GM21360 (cell line): ENCODE results near the gene HSPA6.
A peak's percentile ranks its signal among the peaks of the same experiment; 100 is the strongest.
"Not testable (repeated sequence)": the region's sequence is repeated elsewhere in the genome, so short reads cannot be mapped to it uniquely, and the experiment has no call there.

Experiments
- ATAC-seq: cut with Tn5 transposase; IDR thresholded peaks from one replicate; pipeline ENCODE4 v1.9.1; 2021; ENCODE audit warnings: mild to moderate bottlenecking, moderate library complexity; ENCODE audit not compliant: unreplicated experiment

HSPA6 gene

GRCh38 chr1:161502641-161503393 is 21.5 kb upstream of the HSPA6 start:
- ATAC-seq: no peak

- no peak for ATAC-seq
Measured at GRCh38 chr1:161503394-161503748, 21.0 kb upstream of the HSPA6 start.

- ATAC-seq: no peak
Measured at GRCh38 chr1:161505686-161506085, 18.7 kb upstream of the HSPA6 start.

GRCh38 chr1:161506336-161507223 is 17.8 kb upstream of the HSPA6 start:
- ATAC-seq: no peak

- ATAC-seq: no peak
Measured at GRCh38 chr1:161510477-161510876, 13.9 kb upstream of the HSPA6 start.

GRCh38 chr1:161511018-161511755 is 13.2 kb upstream of the HSPA6 start:
- no peak for ATAC-seq

GRCh38 chr1:161511756-161512060 is 12.6 kb upstream of the HSPA6 start:
- no peak for ATAC-seq

GRCh38 chr1:161512636-161513447 is 11.5 kb upstream of the HSPA6 start:
- ATAC-seq: not testable (repeated sequence)

- not testable (repeated sequence) for ATAC-seq
Measured at GRCh38 chr1:161513448-161513780, 10.9 kb upstream of the HSPA6 start.

- not testable (repeated sequence) for ATAC-seq
Measured at GRCh38 chr1:161513953-161514352, 10.4 kb upstream of the HSPA6 start.

- ATAC-seq: peak; percentile 4
Measured at GRCh38 chr1:161523041-161523816, 1.1 kb upstream of the HSPA6 start.

- ATAC-seq: not testable (repeated sequence)
Measured at GRCh38 chr1:161524742-161525291, 477 bp downstream of the HSPA6 start.

- not testable (repeated sequence) for ATAC-seq
Measured at GRCh38 chr1:161525321-161525720, 981 bp downstream of the HSPA6 start.

- not testable (repeated sequence) for ATAC-seq
Measured at GRCh38 chr1:161525918-161526317, 1.6 kb downstream of the HSPA6 start.

- ATAC-seq: not testable (repeated sequence)
Measured at GRCh38 chr1:161528550-161528949, 4.2 kb downstream of the HSPA6 start.

GRCh38 chr1:161529463-161530104 is 5.2 kb downstream of the HSPA6 start:
- ATAC-seq: not testable (repeated sequence)

GRCh38 chr1:161530158-161530557 is 5.8 kb downstream of the HSPA6 start:
- peak; percentile 32 for ATAC-seq

- ATAC-seq: peak; percentile 57
Measured at GRCh38 chr1:161530671-161531641, 6.6 kb downstream of the HSPA6 start.
